IgD-negative memory B cell (primary cell): ENCODE data around the gene SMU1. TPM values are rescaled to one million over a fixed set of nuclear protein-coding genes. Genes with fewer than 3 reads are reported as not detected.

Source experiments
- H3K27ac Mint-ChIP-seq, 3 donors: one replicate each; pipeline ENCODE4 v1.8.0; 2020 to 2022; ENCODE audit warnings: mild to moderate bottlenecking in 3 of 3, mixed read lengths in 3 of 3, moderate library complexity in 1 of 3
- H3K27me3 Mint-ChIP-seq: one replicate; pipeline ENCODE4 v1.8.0; 2021; ENCODE audit warnings: mixed read lengths
- H3K36me3 Mint-ChIP-seq: one replicate; pipeline ENCODE4 v1.8.0; 2020; ENCODE audit warnings: mild to moderate bottlenecking, mixed read lengths
- H3K4me1 Mint-ChIP-seq, 3 donors: one replicate each; pipeline ENCODE4 v1.8.0; 2020 to 2022; ENCODE audit warnings: mixed read lengths in 3 of 3, mild to moderate bottlenecking in 1 of 3
- H3K4me3 Mint-ChIP-seq, 4 donors: one replicate each; pipeline ENCODE4 v1.8.0; 2020 to 2022; ENCODE audit warnings: mild to moderate bottlenecking in 4 of 4, mixed read lengths in 4 of 4, moderate library complexity in 3 of 4
- H3K9me3 Mint-ChIP-seq, 3 donors: one replicate each; pipeline ENCODE4 v1.8.0; 2020 to 2021; ENCODE audit warnings: mixed read lengths in 3 of 3, mild to moderate bottlenecking in 1 of 3
- polyA plus RNA-seq: library from polyadenylated mRNA; unstranded; fragments of 300-500 nt; fragmentation: Illumina TruSeq; gene quantifications from one replicate; pipeline ENCODE4 v1.2.3, GENCODE V29; 2021

The SMU1 gene
- 19.3 TPM for polyA plus RNA-seq

- Mint-ChIP-seq H3K4me3 (peak within 1 kb of the TSS; percentile 94 to 99 (median 98)), H3K36me3 (peaks cover 1% of the 10 kb centered on the region), H3K9me3 (no peaks in the 10 kb centered on the region), H3K4me1 (peaks cover 20 to 22% (median 21%) of the 10 kb centered on the region in 3 donors), H3K27ac (peak within 1 kb of the TSS; percentile 95 to 100 (median 99)), H3K27me3 (no peaks in the 10 kb centered on the region)
These were observed at the start of gene SMU1 for GRCh38 chr9:33076046-33077004. Gene SMU1, minus strand, starts transcription at chr9:33076674. Its CDS starts 66 bp downstream, at chr9:33076608.

- peak overlapping the region in 3 of 4 donors; percentile 83 to 89 (median 88) for H3K4me3 Mint-ChIP-seq
- H3K4me1 Mint-ChIP-seq = peaks cover 47 to 70% (median 68%) of the 10 kb centered on the region in 3 donors
- peak overlapping the region; percentile 83 to 99 (median 98) for H3K27ac Mint-ChIP-seq
- H3K27me3 Mint-ChIP-seq = peaks cover 3% of the 10 kb centered on the region
- no peaks in the 10 kb centered on the region for H3K9me3 Mint-ChIP-seq
- H3K36me3 Mint-ChIP-seq = peaks cover 12% of the 10 kb centered on the region
These were observed 49.0 kb upstream of the SMU1 start for GRCh38 chr9:33125461-33125860.

GRCh38 chr9:33124751-33125381, 48.4 kb upstream of the SMU1 start:
- H3K27me3 Mint-ChIP-seq = peaks cover 3% of the 10 kb centered on the region
- H3K27ac Mint-ChIP-seq = peak overlapping the region; percentile 91 to 99 (median 98)
- H3K4me1 Mint-ChIP-seq = peaks cover 43 to 66% (median 65%) of the 10 kb centered on the region in 3 donors
- H3K36me3 Mint-ChIP-seq = peaks cover 15% of the 10 kb centered on the region
- H3K4me3 Mint-ChIP-seq = peak overlapping the region; percentile 12 to 89 (median 82)
- no peaks in the 10 kb centered on the region for H3K9me3 Mint-ChIP-seq

- H3K4me1 Mint-ChIP-seq = peaks cover 37 to 63% (median 58%) of the 10 kb centered on the region in 3 donors
- peak overlapping the region; percentile 91 to 99 (median 98) for H3K27ac Mint-ChIP-seq
- no peaks in the 10 kb centered on the region for H3K9me3 Mint-ChIP-seq
- H3K36me3 Mint-ChIP-seq = peaks cover 13% of the 10 kb centered on the region
- peaks cover 3% of the 10 kb centered on the region for H3K27me3 Mint-ChIP-seq
- peak overlapping the region in 3 of 4 donors; percentile 52 to 88 (median 61) for H3K4me3 Mint-ChIP-seq
These were observed 47.6 kb upstream of the SMU1 start for GRCh38 chr9:33124046-33124445.

- H3K9me3 Mint-ChIP-seq = no peaks in the 10 kb centered on the region
- peak overlapping the region in 2 of 4 donors; percentile 25 to 52 for H3K4me3 Mint-ChIP-seq
- peaks cover 3% of the 10 kb centered on the region for H3K27me3 Mint-ChIP-seq
- peak overlapping the region; percentile 68 to 99 (median 98) for H3K27ac Mint-ChIP-seq
- H3K4me1 Mint-ChIP-seq = peaks cover 37 to 62% (median 55%) of the 10 kb centered on the region in 3 donors
- H3K36me3 Mint-ChIP-seq = peaks cover 13% of the 10 kb centered on the region
These were observed 47.0 kb upstream of the SMU1 start for GRCh38 chr9:33123407-33124031.

- Mint-ChIP-seq H3K27ac (peak overlapping the region; percentile 25 to 83 (median 71)), H3K36me3 (peaks cover 10% of the 10 kb centered on the region), H3K4me1 (peaks cover 36 to 56% (median 41%) of the 10 kb centered on the region in 3 donors), H3K9me3 (no peaks in the 10 kb centered on the region), H3K4me3 (peak overlapping the region in 2 of 4 donors; percentile 36 to 48), H3K27me3 (peaks cover 3% of the 10 kb centered on the region)
These were observed 44.1 kb upstream of the SMU1 start for GRCh38 chr9:33120620-33121019.

- peaks cover 19 to 37% (median 23%) of the 10 kb centered on the region in 3 donors for H3K4me1 Mint-ChIP-seq
These were observed 41.3 kb upstream of the SMU1 start for GRCh38 chr9:33117796-33118195.

GRCh38 chr9:33117306-33117705, 40.8 kb upstream of the SMU1 start:
- Mint-ChIP-seq H3K9me3 (no peaks in the 10 kb centered on the region), H3K36me3 (peaks cover 8% of the 10 kb centered on the region), H3K4me1 (peaks cover 19 to 37% (median 23%) of the 10 kb centered on the region in 3 donors), H3K27ac (peak overlapping the region; percentile 64 to 93 (median 81)), H3K27me3 (no peaks in the 10 kb centered on the region), H3K4me3 (peak overlapping the region in 3 of 4 donors; percentile 21 to 49 (median 25))

More at GRCh38 chr9:33117796-33118195, 41.3 kb upstream of the SMU1 start:
- H3K27me3 Mint-ChIP-seq = no peaks in the 10 kb centered on the region
- peak overlapping the region; percentile 76 to 93 (median 78) for H3K27ac Mint-ChIP-seq
- H3K9me3 Mint-ChIP-seq = no peaks in the 10 kb centered on the region
- peak overlapping the region in 2 of 4 donors; percentile 34 to 56 for H3K4me3 Mint-ChIP-seq
- peaks cover 8% of the 10 kb centered on the region for H3K36me3 Mint-ChIP-seq

- Mint-ChIP-seq H3K36me3 (peaks cover 8% of the 10 kb centered on the region), H3K4me3 (peak overlapping the region; percentile 21 to 90 (median 56)), H3K4me1 (peaks cover 17 to 37% (median 23%) of the 10 kb centered on the region in 3 donors)
These were observed 40.4 kb upstream of the SMU1 start for GRCh38 chr9:33116860-33117259.

GRCh38 chr9:33114746-33115145, 38.3 kb upstream of the SMU1 start:
- Mint-ChIP-seq H3K4me3 (no peak overlapping the region), H3K27me3 (no peaks in the 10 kb centered on the region), H3K4me1 (peaks cover 18 to 36% (median 28%) of the 10 kb centered on the region in 3 donors), H3K27ac (peak overlapping the region in 1 of 3 donors; percentile 8), H3K36me3 (peaks cover 2% of the 10 kb centered on the region), H3K9me3 (no peaks in the 10 kb centered on the region)

More at GRCh38 chr9:33116860-33117259, 40.4 kb upstream of the SMU1 start:
- Mint-ChIP-seq H3K27ac (peak overlapping the region; percentile 64 to 93 (median 81)), H3K27me3 (no peaks in the 10 kb centered on the region), H3K9me3 (no peaks in the 10 kb centered on the region)

GRCh38 chr9:33113799-33114547, 37.5 kb upstream of the SMU1 start:
- Mint-ChIP-seq H3K4me3 (peak overlapping the region in 3 of 4 donors; percentile 17 to 87 (median 25)), H3K4me1 (peaks cover 22 to 33% (median 28%) of the 10 kb centered on the region in 3 donors), H3K36me3 (peaks cover 2% of the 10 kb centered on the region), H3K9me3 (no peaks in the 10 kb centered on the region), H3K27me3 (no peaks in the 10 kb centered on the region), H3K27ac (peak overlapping the region; percentile 23 to 80 (median 63))

- Mint-ChIP-seq H3K9me3 (no peaks in the 10 kb centered on the region), H3K27ac (peak overlapping the region; percentile 64 to 82 (median 70)), H3K4me3 (peak overlapping the region in 2 of 4 donors; percentile 1 to 85), H3K4me1 (peaks cover 23 to 26% (median 24%) of the 10 kb centered on the region in 3 donors), H3K27me3 (no peaks in the 10 kb centered on the region), H3K36me3 (peaks cover 2% of the 10 kb centered on the region)
These were observed 35.6 kb upstream of the SMU1 start for GRCh38 chr9:33112094-33112493.

- H3K9me3 Mint-ChIP-seq = no peaks in the 10 kb centered on the region
- peaks cover 18 to 24% (median 23%) of the 10 kb centered on the region in 3 donors for H3K4me1 Mint-ChIP-seq
- H3K36me3 Mint-ChIP-seq = peaks cover 2% of the 10 kb centered on the region
- no peaks in the 10 kb centered on the region for H3K27me3 Mint-ChIP-seq
- H3K4me3 Mint-ChIP-seq = peak overlapping the region in 2 of 4 donors; percentile 1 to 85
- H3K27ac Mint-ChIP-seq = peak overlapping the region; percentile 64 to 82 (median 70)
These were observed 35.2 kb upstream of the SMU1 start for GRCh38 chr9:33111631-33112030.

- Mint-ChIP-seq H3K36me3 (peaks cover 2% of the 10 kb centered on the region), H3K27me3 (no peaks in the 10 kb centered on the region), H3K4me3 (peak overlapping the region in 1 of 4 donors; percentile 70), H3K9me3 (no peaks in the 10 kb centered on the region), H3K4me1 (peaks cover 18 to 25% (median 22%) of the 10 kb centered on the region in 3 donors), H3K27ac (peak overlapping the region; percentile 84 to 89 (median 84))
These were observed 34.2 kb upstream of the SMU1 start for GRCh38 chr9:33110686-33111085.
